MCF 10A (cell line): ENCODE data around the gene USP6NL. TPM values are rescaled to one million over a fixed set of nuclear protein-coding genes. Genes with fewer than 3 reads are reported as not detected.

Experiments used
- BruUV-seq: library from RNA; stranded (reverse); fragments of 400-500 nt; replicated peaks from 2 replicates; lab custom pipeline; 2021; lab: Mats Ljungman, UMichigan
- CTCF ChIA-PET: fragments of 300-600 bp; sonication (Branson Sonifier 250); formaldehyde crosslinking; extraction: SDS; loops from one replicate; lab custom pipeline; 2021; ENCODE audit warnings: antibody characterized with exemption, inconsistent platforms; lab: Yijun Ruan, JAX
- POLR2A ChIA-PET: fragments of 300-600, 350-650 bp; sonication (Branson Sonifier 250); formaldehyde crosslinking; extraction: SDS; loops from one replicate; lab custom pipeline; 2020; ENCODE audit warnings: antibody characterized with exemption, inconsistent platforms; lab: Yijun Ruan, JAX
- DNase-seq: peaks from one replicate; pipeline ENCODE4 v3.0.0-alpha.2; 2018; ENCODE audit not compliant: unreplicated experiment
- H3K27ac Mint-ChIP-seq: one replicate; pipeline ENCODE4 v1.8.0; 2022; ENCODE audit warnings: mild to moderate bottlenecking, low read depth, mixed read lengths; ENCODE audit not compliant: unreplicated experiment
- H3K27me3 Mint-ChIP-seq: one replicate; pipeline ENCODE4 v1.8.0; 2022; ENCODE audit warnings: mixed read lengths; ENCODE audit not compliant: insufficient read depth, unreplicated experiment
- H3K36me3 Mint-ChIP-seq: one replicate; pipeline ENCODE4 v1.8.0; 2022; ENCODE audit warnings: mild to moderate bottlenecking, moderate library complexity, mixed read lengths; ENCODE audit not compliant: insufficient read depth, unreplicated experiment
- H3K4me1 Mint-ChIP-seq: one replicate; pipeline ENCODE4 v1.8.0; 2022; ENCODE audit warnings: mixed read lengths; ENCODE audit not compliant: insufficient read depth, unreplicated experiment
- H3K4me3 Mint-ChIP-seq: one replicate; pipeline ENCODE4 v1.8.0; 2022; ENCODE audit warnings: mild to moderate bottlenecking, moderate library complexity, mixed read lengths; ENCODE audit not compliant: unreplicated experiment
- H3K9me3 Mint-ChIP-seq: one replicate; pipeline ENCODE4 v1.8.0; 2022; ENCODE audit warnings: mixed read lengths; ENCODE audit not compliant: unreplicated experiment
- CTCF ChIP-seq: fragments of 200-600 bp; IDR thresholded peaks from one replicate; pipeline ENCODE4 v1.8.0; 2022; ENCODE audit warnings: antibody characterized with exemption, mild to moderate bottlenecking; ENCODE audit not compliant: unreplicated experiment
- intact Hi-C: fragments of 100-400 bp; cut with micrococcal nuclease; formaldehyde crosslinking; loops from 2 replicates; pipeline ENCODE4 v1.14.1; 2022
- total RNA-seq: library from RNA; stranded (reverse); gene quantifications from 2 replicates; pipeline ENCODE4 v1.2.3, GENCODE V29; 2022

The USP6NL gene
- total RNA-seq, 1 experiment from 2014 or later, result 19.2 TPM

DNA sequence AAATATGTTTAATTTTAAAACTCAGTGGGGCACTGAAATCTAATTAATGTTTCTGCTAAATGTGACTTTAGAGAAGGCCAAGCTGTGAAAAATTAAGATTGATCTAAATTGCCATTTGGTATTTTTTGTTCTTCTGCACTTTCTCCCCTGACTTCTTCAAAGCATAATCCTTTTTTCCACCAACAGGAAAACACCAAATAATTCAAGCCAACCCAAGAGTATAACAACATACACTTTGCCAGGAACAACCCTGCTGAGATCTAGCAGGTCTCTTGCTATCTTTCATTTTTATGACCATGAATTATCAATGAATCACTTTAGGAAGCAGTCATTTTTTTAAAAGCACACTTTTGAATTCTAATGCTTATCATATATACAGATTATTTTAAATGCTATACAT is 100.1 kb downstream of the USP6NL start:
- H3K9me3 Mint-ChIP-seq, result no peaks in the 10 kb centered on the region
- H3K36me3 Mint-ChIP-seq, result no peaks in the 10 kb centered on the region
- no TSS peak for BruUV-seq
- H3K4me1 Mint-ChIP-seq, result no peaks in the 10 kb centered on the region
- DNase-seq, result no peak
- no peak for TF ChIP-seq CTCF
- no peak overlapping the region for H3K4me3 Mint-ChIP-seq
- no peaks in the 10 kb centered on the region for H3K27me3 Mint-ChIP-seq
- intact Hi-C loops, result loop anchor here (10.0 kb wide), 1 partner anchor 473 kb away; no protein-coding TSS in a partner anchor
- CTCF ChIA-PET, result interaction anchor here (0.8 to 1.6 kb wide), 3 partner anchors 14 to 281 kb away, joined by 3 to 6 read pairs (median 5); no protein-coding TSS in a partner anchor
- POLR2A ChIA-PET, result interaction anchor here (0.9 kb wide), 1 partner anchor 312 kb away, joined by 3 read pairs; no protein-coding TSS in a partner anchor
- no peak overlapping the region for H3K27ac Mint-ChIP-seq

GRCh38 chr10:11510736-11511135 is 100.7 kb downstream of the USP6NL start:
- ChIA-PET CTCF (no interaction called here), POLR2A (interaction anchor here (0.9 kb wide), 1 partner anchor 312 kb away, joined by 3 read pairs; no protein-coding TSS in a partner anchor)
- no peaks in the 10 kb centered on the region for H3K27me3 Mint-ChIP-seq
- no peak for DNase-seq
- no peaks in the 10 kb centered on the region for H3K4me1 Mint-ChIP-seq
- no peak overlapping the region for H3K4me3 Mint-ChIP-seq
- intact Hi-C loops, result loop anchor here (10.0 kb wide), 1 partner anchor 474 kb away; no protein-coding TSS in a partner anchor
- no peak for TF ChIP-seq CTCF
- BruUV-seq, result no TSS peak
- H3K9me3 Mint-ChIP-seq, result no peaks in the 10 kb centered on the region
- no peaks in the 10 kb centered on the region for H3K36me3 Mint-ChIP-seq
- H3K27ac Mint-ChIP-seq, result no peak overlapping the region

GRCh38 chr10:11510281-11510680 is 101.2 kb downstream of the USP6NL start:
- no peak for DNase-seq
- no peak for TF ChIP-seq CTCF
- no TSS peak for BruUV-seq
- no peaks in the 10 kb centered on the region for H3K4me1 Mint-ChIP-seq
- no peaks in the 10 kb centered on the region for H3K9me3 Mint-ChIP-seq
- intact Hi-C loops, result loop anchor here (10.0 kb wide), 1 partner anchor 475 kb away; no protein-coding TSS in a partner anchor
- no peaks in the 10 kb centered on the region for H3K27me3 Mint-ChIP-seq
- ChIA-PET CTCF (interaction anchor here (1.5 kb wide), 1 partner anchor 215 kb away, joined by 4 read pairs; no protein-coding TSS in a partner anchor), POLR2A (no interaction called here)
- H3K4me3 Mint-ChIP-seq, result no peak overlapping the region
- no peaks in the 10 kb centered on the region for H3K36me3 Mint-ChIP-seq
- H3K27ac Mint-ChIP-seq, result no peak overlapping the region

GRCh38 chr10:11509036-11509435 is 102.4 kb downstream of the USP6NL start:
- no peak for TF ChIP-seq CTCF
- no peak overlapping the region for H3K27ac Mint-ChIP-seq
- no peaks in the 10 kb centered on the region for H3K36me3 Mint-ChIP-seq
- H3K9me3 Mint-ChIP-seq, result no peaks in the 10 kb centered on the region
- ChIA-PET POLR2A (interaction anchor here (0.7 kb wide), 2 partner anchors 101 to 1919 kb away, joined by 3 to 7 read pairs; no protein-coding TSS in a partner anchor), CTCF (interaction anchor here (1.5 kb wide), 1 partner anchor 216 kb away, joined by 4 read pairs; no protein-coding TSS in a partner anchor)
- BruUV-seq, result no TSS peak
- no peaks in the 10 kb centered on the region for H3K4me1 Mint-ChIP-seq
- no peak for DNase-seq
- H3K27me3 Mint-ChIP-seq, result no peaks in the 10 kb centered on the region
- intact Hi-C loops, result no loop called here
- H3K4me3 Mint-ChIP-seq, result no peak overlapping the region
